Testis (tissue), 2 donors: ENCODE data around the gene SP2.

ENCODE experiments used
- CTCF ChIP-seq, 3 experiments: fragments of 450-650 bp in 2 of 3; fragments of 200-600 bp in 1 of 3; sonication (generic) in 1 of 3; IDR thresholded peaks; one replicate each; pipeline ENCODE4 v1.5.1; 2016 to 2019; ENCODE audit warnings: antibody characterized with exemption in 3 of 3, mild to moderate bottlenecking in 2 of 3, moderate library complexity in 1 of 3
- POLR2A ChIP-seq: fragments of 450-650 bp; IDR thresholded peaks from one replicate; pipeline ENCODE4 v1.6.1; 2017; ENCODE audit warnings: antibody characterized with exemption, mild to moderate bottlenecking, moderate library complexity

GRCh38 chr17:47913050-47913449 lies 17.0 kb downstream of the SP2 start:
- no peak for TF ChIP-seq CTCF (IDR thresholded peaks at IDR 0.05)
- no peak for TF ChIP-seq POLR2A
